ENCODE data around the gene GGT1. TPM values are rescaled to one million over a fixed set of nuclear protein-coding genes. Genes with fewer than 3 reads are reported as not detected.

Gene GGT1
- total RNA-seq, 1 donor from 2014 or later = 7.3 TPM

GRCh38 chr22:24567668-24568067 is 35.3 kb upstream of the GGT1 start:
- peaks cover 19% of the 10 kb centered on the region for H3K4me1 Mint-ChIP-seq
- H3K4me3 Mint-ChIP-seq = no peak overlapping the region
- intact Hi-C loops (cut with micrococcal nuclease) = no loop called here
- H3K27me3 Mint-ChIP-seq = no peaks in the 10 kb centered on the region
- ATAC-seq (ENCODE audit: low read depth) (no peak), DNase-seq (no peak)
- peaks cover 81% of the 10 kb centered on the region for H3K36me3 Mint-ChIP-seq (ENCODE audit: low read depth)
- CTCF ChIA-PET = no interaction called here
- POLR2A ChIA-PET = no interaction called here
- TF ChIP-seq CTCF (IDR thresholded peaks at IDR 0.05) = no peak
- H3K9me3 Mint-ChIP-seq = no peaks in the 10 kb centered on the region
- H3K27ac Mint-ChIP-seq = no peak overlapping the region

DNA sequence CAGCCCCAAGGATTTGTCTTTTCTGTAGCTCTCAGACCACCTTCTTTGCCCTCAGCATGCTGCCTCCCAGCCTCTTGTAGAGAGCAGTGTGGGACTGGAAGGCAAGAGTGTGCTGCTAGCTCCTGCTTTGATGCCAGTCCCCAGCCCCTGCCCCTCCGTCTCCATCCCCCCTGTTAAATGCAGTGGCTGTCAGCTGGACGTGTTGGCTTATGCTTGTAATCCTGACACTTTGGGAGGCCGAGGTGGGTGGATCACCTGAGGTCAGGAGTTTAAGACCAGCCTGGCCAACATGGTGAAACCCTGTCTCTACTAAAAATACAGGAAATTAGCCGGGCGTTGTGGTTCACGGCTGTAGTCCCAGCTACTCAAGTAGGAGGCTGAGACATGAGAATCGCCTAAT is 31.7 kb upstream of the GGT1 start:
- TF ChIP-seq CTCF (IDR thresholded peaks at IDR 0.05) = no peak
- POLR2A ChIA-PET = no interaction called here
- DNase-seq (no peak), ATAC-seq (ENCODE audit: low read depth) (no peak)
- Mint-ChIP-seq H3K9me3 (no peaks in the 10 kb centered on the region), H3K36me3 (ENCODE audit: low read depth) (peaks cover 83% of the 10 kb centered on the region), H3K4me1 (no peaks in the 10 kb centered on the region), H3K27me3 (no peaks in the 10 kb centered on the region), H3K27ac (no peak overlapping the region), H3K4me3 (no peak overlapping the region)
- CTCF ChIA-PET = no interaction called here
- intact Hi-C loops (cut with micrococcal nuclease) = no loop called here

DNA sequence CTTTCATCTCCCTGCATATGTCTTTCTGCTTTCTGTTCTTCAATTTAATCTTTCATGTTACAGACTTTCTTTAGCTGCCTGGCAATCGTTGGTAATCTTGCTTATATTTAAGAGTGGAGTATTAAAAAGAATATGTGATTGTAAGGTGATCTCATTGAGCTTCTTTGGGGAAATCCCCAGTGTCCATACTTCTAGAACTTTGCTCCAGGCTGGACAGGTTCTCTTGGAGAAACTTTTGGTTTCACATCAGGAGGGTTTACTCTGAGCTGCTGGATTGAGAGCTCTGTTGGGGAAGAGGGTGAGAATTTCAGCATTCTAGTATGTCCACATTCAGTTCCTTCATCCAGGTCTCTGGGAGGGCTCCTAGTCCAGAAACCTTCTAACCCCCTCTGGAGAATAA is 26.2 kb upstream of the GGT1 start:
- H3K4me3 Mint-ChIP-seq = no peak overlapping the region
- peaks cover 49% of the 10 kb centered on the region for H3K36me3 Mint-ChIP-seq (ENCODE audit: low read depth)
- H3K4me1 Mint-ChIP-seq = no peaks in the 10 kb centered on the region
- POLR2A ChIA-PET = no interaction called here
- CTCF ChIA-PET = no interaction called here
- no peaks in the 10 kb centered on the region for H3K27me3 Mint-ChIP-seq
- DNase-seq (no peak), ATAC-seq (ENCODE audit: low read depth) (no peak)
- intact Hi-C loops (cut with micrococcal nuclease) = no loop called here
- TF ChIP-seq CTCF (IDR thresholded peaks at IDR 0.05) = no peak
- H3K27ac Mint-ChIP-seq = no peak overlapping the region
- no peaks in the 10 kb centered on the region for H3K9me3 Mint-ChIP-seq

DNA sequence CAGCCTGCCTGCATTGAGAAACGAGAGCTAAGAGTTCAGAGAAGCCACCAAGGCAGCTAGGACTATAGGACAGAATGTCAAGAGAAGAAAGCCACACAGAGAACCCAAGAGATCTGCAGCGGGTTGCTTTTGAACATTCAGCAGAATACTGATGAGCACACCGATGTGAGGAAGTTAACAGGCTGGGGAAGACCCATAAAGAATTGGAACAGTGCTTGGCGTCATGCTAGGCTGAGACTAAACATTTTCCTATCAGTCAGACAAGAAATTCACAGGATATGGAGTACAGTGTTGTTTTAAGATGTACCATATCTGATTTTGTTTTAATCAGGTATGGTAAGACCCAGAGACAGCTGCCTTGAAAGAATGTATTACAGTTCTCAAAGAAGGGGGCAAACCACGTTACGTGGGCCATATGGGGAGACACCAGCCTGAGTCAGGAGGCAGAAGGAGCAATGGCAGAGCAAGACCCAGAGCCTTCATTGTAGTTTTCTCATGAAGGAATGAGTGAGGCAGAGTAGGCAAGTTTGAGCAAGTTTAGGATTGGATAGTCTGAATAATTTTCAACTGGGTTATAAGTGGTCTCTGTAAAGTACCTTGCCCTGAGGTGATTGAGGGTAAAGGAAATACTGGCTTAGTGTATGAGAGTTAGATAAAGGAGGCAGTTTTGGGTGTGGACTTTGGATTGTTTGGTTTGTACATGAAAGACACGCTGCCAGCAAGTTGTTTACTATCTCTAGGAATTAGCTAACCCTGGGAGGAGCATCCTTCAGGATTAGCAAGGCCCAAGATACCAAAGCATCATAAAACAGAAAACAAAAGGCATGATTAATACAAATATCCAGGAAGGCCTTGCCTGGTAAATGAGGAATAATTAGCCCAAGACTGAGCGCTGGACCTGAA is 24.4 kb upstream of the GGT1 start:
- CTCF ChIA-PET = no interaction called here
- POLR2A ChIA-PET = no interaction called here
- no peak for DNase-seq
- Mint-ChIP-seq H3K4me1 (no peaks in the 10 kb centered on the region), H3K9me3 (no peaks in the 10 kb centered on the region), H3K27me3 (no peaks in the 10 kb centered on the region), H3K4me3 (no peak overlapping the region), H3K27ac (no peak overlapping the region), H3K36me3 (ENCODE audit: low read depth) (peaks cover 31% of the 10 kb centered on the region)
- TF ChIP-seq CTCF (IDR thresholded peaks at IDR 0.05) = no peak
- intact Hi-C loops (cut with micrococcal nuclease) = no loop called here
- ATAC-seq (ENCODE audit: low read depth) = no peak

DNA sequence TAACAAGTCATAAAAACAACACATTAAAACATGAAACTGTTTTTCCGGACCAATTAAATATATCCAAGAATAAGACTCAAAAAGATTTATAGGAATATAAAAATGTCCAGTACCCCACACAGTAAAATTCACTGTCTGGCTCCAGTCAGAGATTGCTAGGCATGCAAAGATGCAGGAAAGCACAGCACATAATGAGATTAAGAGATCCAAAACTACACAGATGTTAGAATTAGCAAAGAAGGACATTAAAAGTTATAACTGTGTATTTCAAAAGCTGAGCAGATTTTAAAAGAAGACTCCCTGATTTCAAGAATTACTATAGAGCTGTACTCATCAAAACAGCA is 23.8 kb upstream of the GGT1 start:
- ChIA-PET CTCF (no interaction called here), POLR2A (no interaction called here)
- H3K4me3 Mint-ChIP-seq = no peak overlapping the region
- H3K36me3 Mint-ChIP-seq (ENCODE audit: low read depth) = peaks cover 25% of the 10 kb centered on the region
- ATAC-seq (ENCODE audit: low read depth) (no peak), DNase-seq (no peak)
- no peak for TF ChIP-seq CTCF (IDR thresholded peaks at IDR 0.05)
- H3K27me3 Mint-ChIP-seq = no peaks in the 10 kb centered on the region
- intact Hi-C loops (cut with micrococcal nuclease) = no loop called here
- no peaks in the 10 kb centered on the region for H3K9me3 Mint-ChIP-seq
- H3K27ac Mint-ChIP-seq = no peak overlapping the region
- H3K4me1 Mint-ChIP-seq = no peaks in the 10 kb centered on the region

Measured in activated B cell treated with CpG ODN at 0.5 μM for 24 hours (primary cell).